NCI-H146 treated with DMSO at 0.1 percent for 48 hours (cell line): Measurements from ENCODE around the gene ELL.

ENCODE experiments used
- DNase-seq: peaks from one replicate; lab custom pipeline; 2025; ENCODE audit not compliant: unreplicated experiment; lab: John Stamatoyannopoulos, UW

Gene ELL

GRCh38 chr19:18506101-18506930 is 15.6 kb downstream of the ELL start:
- DNase-seq, result no peak

- no peak for DNase-seq
Measured at GRCh38 chr19:18504886-18505610, 16.8 kb downstream of the ELL start.

- no peak for DNase-seq
Measured at GRCh38 chr19:18503971-18504885, 17.6 kb downstream of the ELL start.

GRCh38 chr19:18503337-18503970 is 18.4 kb downstream of the ELL start:
- no peak for DNase-seq

GRCh38 chr19:18502638-18503294 is 19.1 kb downstream of the ELL start:
- no peak for DNase-seq

- no peak for DNase-seq
Measured at GRCh38 chr19:18502246-18502637, 19.6 kb downstream of the ELL start.

GRCh38 chr19:18501832-18502231 is 20.0 kb downstream of the ELL start:
- no peak for DNase-seq

- no peak for DNase-seq
Measured at GRCh38 chr19:18501351-18501750, 20.5 kb downstream of the ELL start.

GRCh38 chr19:18500799-18501198 is 21.1 kb downstream of the ELL start:
- no peak for DNase-seq

GRCh38 chr19:18500376-18500775 is 21.5 kb downstream of the ELL start:
- DNase-seq, result no peak

- no peak for DNase-seq
Measured at GRCh38 chr19:18499055-18499775, 22.7 kb downstream of the ELL start.

GRCh38 chr19:18496980-18497256 is 25.0 kb downstream of the ELL start:
- DNase-seq, result no peak

GRCh38 chr19:18496167-18496979 is 25.5 kb downstream of the ELL start:
- DNase-seq, result no peak

GRCh38 chr19:18495204-18495911 is 26.5 kb downstream of the ELL start:
- DNase-seq, result no peak

GRCh38 chr19:18494267-18494607 is 27.6 kb downstream of the ELL start:
- no peak for DNase-seq

GRCh38 chr19:18493440-18494266 is 28.2 kb downstream of the ELL start:
- no peak for DNase-seq

GRCh38 chr19:18491995-18492953 is 29.6 kb downstream of the ELL start:
- DNase-seq, result no peak
